ENCODE results near the gene HSPE1. TPM values are rescaled to one million over a fixed set of nuclear protein-coding genes. Genes with fewer than 3 reads are reported as not detected.
"Not testable (repeated sequence)": the region's sequence is repeated elsewhere in the genome, so short reads cannot be mapped to it uniquely, and the experiment has no call there.

The HSPE1 gene
- total RNA-seq, 1 experiment from 2014 or later = 321 TPM

DNA sequence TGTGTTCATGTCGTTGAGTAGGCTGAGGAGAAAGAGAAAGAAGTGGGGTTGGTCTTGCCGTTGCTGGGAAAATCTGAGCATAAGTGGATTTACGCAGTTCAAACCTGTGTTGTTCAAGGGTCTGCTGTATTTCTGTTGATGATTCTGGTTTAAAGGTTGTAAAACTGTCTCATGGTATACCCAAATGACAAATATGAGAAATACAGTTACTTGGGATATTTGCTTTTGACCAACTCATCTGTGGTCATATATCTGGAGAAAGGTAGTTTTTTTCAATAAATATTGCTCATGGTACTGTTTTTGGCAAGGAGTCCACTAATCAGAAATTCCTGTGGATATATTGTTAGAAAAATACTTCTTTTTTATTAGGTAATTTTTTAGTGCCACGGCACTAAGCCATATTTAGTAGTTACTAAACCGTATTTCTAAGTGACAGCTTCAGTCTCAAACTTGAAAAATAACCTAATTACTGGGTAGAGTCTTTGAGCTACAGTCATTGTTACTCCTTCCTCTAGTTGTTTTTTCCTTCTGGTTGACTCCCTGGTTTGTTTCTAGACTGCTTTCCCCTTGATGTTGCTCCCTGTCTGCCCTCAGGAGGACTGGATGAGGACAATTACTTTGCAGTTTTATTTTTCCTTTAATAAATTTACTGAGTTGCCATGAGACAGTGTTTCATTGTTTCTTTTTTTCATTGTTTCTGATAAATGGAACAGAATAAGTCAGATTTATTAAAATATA lies 47.2 kb downstream of the HSPE1 start:
- Histone ChIP-seq H3K79me2 (ENCODE audit: low read length) (0 out of 2 replicates have a peak, but pooled peaks cover 4% of the 10 kb centered on the region), H4K20me1 (ENCODE audit: low read length) (peaks cover 7% of the 10 kb centered on the region; the same call in 1 of the 2 replicates), H3F3A (ENCODE audit: low read length, unreplicated experiment) (no peaks in the 10 kb centered on the region), H3K27me3 (ENCODE audit: low read length) (no peaks in the 10 kb centered on the region), H3K9me2 (replicated peaks; ENCODE audit: low read length) (no peaks in the 10 kb centered on the region), H3K27ac (ENCODE audit: low read length) (peak overlapping the region; percentile 57), H3K9ac (ENCODE audit: low read length) (no peak overlapping the region), H3K4me2 (ENCODE audit: low read length) (no peak overlapping the region), H3K9me3 (ENCODE audit: low read length) (no peaks in the 10 kb centered on the region), H3K4me3 (ENCODE audit: low read length) (no peak overlapping the region), H3K4me1 (ENCODE audit: insufficient read depth, low read length) (0 out of 2 replicates have a peak, but pooled peaks cover 5% of the 10 kb centered on the region), H3K36me3 (ENCODE audit: low read depth, low read length) (peaks cover 38% of the 10 kb centered on the region), H2AFZ (ENCODE audit: low read length) (no peak overlapping the region)
- DNase-seq (peak; percentile 39), ATAC-seq (peak; percentile 95)
- BruUV-seq (replicated peaks) = no TSS peak
- CTCF ChIA-PET = no interaction called here
- intact Hi-C loops (cut with micrococcal nuclease) = no loop called here
- POLR2A ChIA-PET (ENCODE audit: unreplicated experiment) = no interaction called here
- no peak for TF ChIP-seq EZH2 (IDR thresholded peaks at IDR 0.05; ENCODE audit: low read length, unreplicated experiment)
- TF ChIP-seq, protein P1, sequence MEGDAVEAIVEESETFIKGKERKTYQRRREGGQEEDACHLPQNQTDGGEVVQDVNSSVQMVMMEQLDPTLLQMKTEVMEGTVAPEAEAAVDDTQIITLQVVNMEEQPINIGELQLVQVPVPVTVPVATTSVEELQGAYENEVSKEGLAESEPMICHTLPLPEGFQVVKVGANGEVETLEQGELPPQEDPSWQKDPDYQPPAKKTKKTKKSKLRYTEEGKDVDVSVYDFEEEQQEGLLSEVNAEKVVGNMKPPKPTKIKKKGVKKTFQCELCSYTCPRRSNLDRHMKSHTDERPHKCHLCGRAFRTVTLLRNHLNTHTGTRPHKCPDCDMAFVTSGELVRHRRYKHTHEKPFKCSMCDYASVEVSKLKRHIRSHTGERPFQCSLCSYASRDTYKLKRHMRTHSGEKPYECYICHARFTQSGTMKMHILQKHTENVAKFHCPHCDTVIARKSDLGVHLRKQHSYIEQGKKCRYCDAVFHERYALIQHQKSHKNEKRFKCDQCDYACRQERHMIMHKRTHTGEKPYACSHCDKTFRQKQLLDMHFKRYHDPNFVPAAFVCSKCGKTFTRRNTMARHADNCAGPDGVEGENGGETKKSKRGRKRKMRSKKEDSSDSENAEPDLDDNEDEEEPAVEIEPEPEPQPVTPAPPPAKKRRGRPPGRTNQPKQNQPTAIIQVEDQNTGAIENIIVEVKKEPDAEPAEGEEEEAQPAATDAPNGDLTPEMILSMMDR (conservative IDR thresholded peaks at IDR 0.05; ENCODE audit: low read depth, low read length) = no peak
- no peak for TF ChIP-seq EZH2phosphoT487 (IDR thresholded peaks at IDR 0.05; ENCODE audit: borderline replicate concordance, low read length)

DNA sequence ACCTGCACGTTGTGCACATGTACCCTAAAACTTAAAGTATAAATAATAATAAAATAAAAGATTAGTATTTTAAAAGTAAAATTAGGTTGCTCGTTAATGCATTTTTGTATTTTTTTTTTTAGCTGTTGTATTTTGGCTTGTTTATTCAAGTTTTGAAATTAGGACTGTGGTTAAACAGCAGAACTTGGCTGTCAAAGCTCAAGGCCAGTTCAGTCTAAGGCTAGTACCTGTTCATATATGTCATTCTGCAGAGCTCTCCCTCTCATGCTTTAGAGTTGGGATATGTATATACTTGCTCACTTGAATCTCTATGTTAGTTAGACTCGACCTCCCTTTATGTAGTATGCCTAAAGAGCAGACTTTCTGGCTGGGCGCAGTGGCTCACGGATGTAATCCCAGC lies 48.4 kb downstream of the HSPE1 start:
- Histone ChIP-seq H3K9me2 (replicated peaks; ENCODE audit: low read length) (no peaks in the 10 kb centered on the region), H3K27me3 (ENCODE audit: low read length) (no peaks in the 10 kb centered on the region), H3K9me3 (ENCODE audit: low read length) (no peaks in the 10 kb centered on the region), H3K9ac (ENCODE audit: low read length) (no peak overlapping the region), H3K4me3 (ENCODE audit: low read length) (no peak overlapping the region), H3K4me2 (ENCODE audit: low read length) (no peak overlapping the region), H2AFZ (ENCODE audit: low read length) (no peak overlapping the region), H3K36me3 (ENCODE audit: low read depth, low read length) (peaks cover 27% of the 10 kb centered on the region), H3K79me2 (ENCODE audit: low read length) (0 out of 2 replicates have a peak, but pooled peaks cover 4% of the 10 kb centered on the region), H3K27ac (ENCODE audit: low read length) (no peak overlapping the region), H4K20me1 (ENCODE audit: low read length) (peaks cover 7% of the 10 kb centered on the region; the same call in 1 of the 2 replicates), H3F3A (ENCODE audit: low read length, unreplicated experiment) (no peaks in the 10 kb centered on the region), H3K4me1 (ENCODE audit: insufficient read depth, low read length) (0 out of 2 replicates have a peak, but pooled peaks cover 5% of the 10 kb centered on the region)
- no peak for ATAC-seq
- no TSS peak for BruUV-seq (replicated peaks)
- no peak for DNase-seq
- ChIA-PET CTCF (no interaction called here), POLR2A (ENCODE audit: unreplicated experiment) (no interaction called here)
- intact Hi-C loops (cut with micrococcal nuclease) = no loop called here
- TF ChIP-seq EZH2phosphoT487 (IDR thresholded peaks at IDR 0.05; ENCODE audit: borderline replicate concordance, low read length) (no peak), EZH2 (IDR thresholded peaks at IDR 0.05; ENCODE audit: low read length, unreplicated experiment) (no peak)

DNA sequence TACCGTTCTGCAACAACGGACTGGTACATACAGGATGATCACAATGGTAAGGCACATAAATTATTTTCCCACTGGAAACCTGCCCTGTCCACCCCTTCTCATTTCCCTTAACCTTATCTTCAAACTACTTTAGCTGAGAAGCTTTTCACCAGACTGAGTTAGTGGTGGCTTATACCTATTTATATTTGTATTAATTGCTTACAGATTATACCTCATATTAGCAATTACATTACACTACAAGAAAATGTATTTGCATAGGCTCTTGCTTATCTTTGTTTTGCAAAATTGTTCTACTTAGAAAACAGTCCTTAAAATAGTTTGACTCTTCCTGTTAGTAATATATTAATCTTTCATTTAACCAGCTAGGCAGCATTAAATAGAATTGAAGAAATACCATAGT lies 51.1 kb downstream of the HSPE1 start:
- H4K20me1 ChIP-seq (ENCODE audit: low read length); H3K79me2 ChIP-seq (ENCODE audit: low read length); H3K9me2 ChIP-seq (replicated peaks; ENCODE audit: low read length); H3K4me1 ChIP-seq (ENCODE audit: insufficient read depth, low read length); H3K27ac ChIP-seq (ENCODE audit: low read length); CTCF ChIA-PET; H2AFZ ChIP-seq (ENCODE audit: low read length); BruUV-seq (replicated peaks); POLR2A ChIA-PET (ENCODE audit: unreplicated experiment); H3K4me2 ChIP-seq (ENCODE audit: low read length); H3F3A ChIP-seq (ENCODE audit: low read length, unreplicated experiment); DNase-seq; H3K9ac ChIP-seq (ENCODE audit: low read length); intact Hi-C loops (cut with micrococcal nuclease); H3K4me3 ChIP-seq (ENCODE audit: low read length); H3K27me3 ChIP-seq (ENCODE audit: low read length); H3K9me3 ChIP-seq (ENCODE audit: low read length); ATAC-seq: not testable (repeated sequence)
- peaks cover 28% of the 10 kb centered on the region for H3K36me3 ChIP-seq (ENCODE audit: low read depth, low read length)

Other genes starting within 250 kb of the HSPE1 start
- 2.4 and 28.7 TPM in 2 replicates for gene ANKRD44, start 189.6 kb upstream of the HSPE1 start, total RNA-seq (2014; rRNA removed)
- gene SF3B1, start 65.4 kb upstream of the HSPE1 start, total RNA-seq (2014; rRNA removed) = 125 and 143 TPM in 2 replicates
- 23.5 and 25.7 TPM in 2 replicates for gene COQ10B, start 46.8 kb upstream of the HSPE1 start, total RNA-seq (2014; rRNA removed)
- gene HSPD1, start 539 bp upstream of the HSPE1 start, total RNA-seq (2014; rRNA removed) = 396 and 410 TPM in 2 replicates
- gene MOB4, start 15.7 kb downstream of the HSPE1 start, total RNA-seq (2014; rRNA removed) = 16.8 and 24.9 TPM in 2 replicates
- 0.07 TPM in 1 of 2 replicates, not detected in the other for gene RFTN2, start 175.2 kb downstream of the HSPE1 start, total RNA-seq (2014; rRNA removed)
- gene MARS2, start 205.0 kb downstream of the HSPE1 start, total RNA-seq (2014; rRNA removed) = 7.8 and 8.3 TPM in 2 replicates